PC-3 (cell line): ENCODE results near the gene FTL.

Experiments
- EZH2 ChIP-seq: fragments of 300-600 bp; sonication (generic); IDR thresholded peaks from one replicate; pipeline ENCODE4 v1.6.1; 2017; ENCODE audit warnings: antibody characterized with exemption, mild to moderate bottlenecking, low read length; ENCODE audit not compliant: unreplicated experiment
- EZH2phosphoT487 ChIP-seq: fragments of 300-600 bp; sonication (generic); IDR thresholded peaks from 2 replicates; pipeline ENCODE4 v1.6.1; 2018; ENCODE audit warnings: mild to moderate bottlenecking, antibody characterized with exemption, low read length, borderline replicate concordance
- TF ChIP-seq, protein P1 (sequence below): fragments of 300-600 bp; sonication (generic); conservative IDR thresholded peaks from 2 replicates; pipeline ENCODE4 v1.5.1; 2017; ENCODE audit warnings: antibody characterized with exemption, low read depth, mild to moderate bottlenecking, low read length

DNA sequence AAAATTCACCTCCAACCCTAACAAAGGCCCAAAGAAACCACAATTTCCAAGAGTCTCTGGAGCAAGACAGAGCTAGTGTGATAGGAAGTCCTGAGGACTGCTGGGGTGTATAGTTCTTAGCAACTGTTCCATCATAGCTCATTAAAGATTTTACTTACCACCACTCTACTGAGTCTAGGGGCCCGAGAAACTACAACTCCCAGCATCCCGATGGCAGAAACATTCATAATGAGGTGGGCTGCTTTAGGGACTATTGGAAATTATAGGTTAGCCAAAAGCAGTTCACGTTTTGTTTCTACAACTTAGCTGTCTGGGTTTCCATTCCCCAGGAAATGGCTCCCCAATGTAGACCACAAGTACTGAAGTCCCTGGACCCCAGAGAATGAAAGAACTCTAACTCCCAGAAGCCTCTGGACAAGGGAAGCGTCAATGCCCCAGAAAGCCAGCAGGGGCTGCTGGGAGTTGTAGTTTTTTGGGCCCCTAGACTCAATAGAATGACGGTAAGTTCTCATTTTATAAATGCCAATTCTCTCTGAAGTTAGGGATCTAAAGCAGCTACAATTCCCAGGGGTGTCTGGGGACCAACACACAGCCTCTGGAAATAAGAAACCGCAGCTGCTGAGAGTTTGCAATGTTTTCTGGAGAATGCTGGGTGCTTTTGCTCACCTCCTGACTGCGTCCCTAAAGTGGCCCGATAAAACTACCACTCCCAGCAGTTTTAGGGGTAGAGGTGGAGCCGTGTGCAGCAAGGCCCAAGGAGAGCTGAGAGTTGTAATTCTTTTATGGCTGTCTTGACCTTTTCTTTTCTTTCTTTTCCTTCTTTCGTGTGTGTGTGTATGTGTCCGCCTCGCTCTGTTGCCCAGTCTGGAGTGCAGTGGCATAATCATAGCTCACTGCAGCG, 11.1 kb downstream of the FTL start:
- TF ChIP-seq, protein P1, sequence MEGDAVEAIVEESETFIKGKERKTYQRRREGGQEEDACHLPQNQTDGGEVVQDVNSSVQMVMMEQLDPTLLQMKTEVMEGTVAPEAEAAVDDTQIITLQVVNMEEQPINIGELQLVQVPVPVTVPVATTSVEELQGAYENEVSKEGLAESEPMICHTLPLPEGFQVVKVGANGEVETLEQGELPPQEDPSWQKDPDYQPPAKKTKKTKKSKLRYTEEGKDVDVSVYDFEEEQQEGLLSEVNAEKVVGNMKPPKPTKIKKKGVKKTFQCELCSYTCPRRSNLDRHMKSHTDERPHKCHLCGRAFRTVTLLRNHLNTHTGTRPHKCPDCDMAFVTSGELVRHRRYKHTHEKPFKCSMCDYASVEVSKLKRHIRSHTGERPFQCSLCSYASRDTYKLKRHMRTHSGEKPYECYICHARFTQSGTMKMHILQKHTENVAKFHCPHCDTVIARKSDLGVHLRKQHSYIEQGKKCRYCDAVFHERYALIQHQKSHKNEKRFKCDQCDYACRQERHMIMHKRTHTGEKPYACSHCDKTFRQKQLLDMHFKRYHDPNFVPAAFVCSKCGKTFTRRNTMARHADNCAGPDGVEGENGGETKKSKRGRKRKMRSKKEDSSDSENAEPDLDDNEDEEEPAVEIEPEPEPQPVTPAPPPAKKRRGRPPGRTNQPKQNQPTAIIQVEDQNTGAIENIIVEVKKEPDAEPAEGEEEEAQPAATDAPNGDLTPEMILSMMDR = no peak
- TF ChIP-seq EZH2phosphoT487 (no peak), EZH2 (no peak)
